Colonic mucosa (tissue), 4 donors: Measurements from ENCODE around the gene ZNF23. TPM values are rescaled to one million over a fixed set of nuclear protein-coding genes. Genes with fewer than 3 reads are reported as not detected.

ENCODE experiments used
- DNase-seq: peaks from one replicate; pipeline ENCODE4 v3.0.0-alpha.2; 2020
- H3K27ac ChIP-seq: fragments of 200-600 bp; one replicate; pipeline ENCODE4 v1.8.0; 2021
- H3K27me3 ChIP-seq: fragments of 200-600 bp; one replicate; pipeline ENCODE4 v1.8.0; 2021
- H3K36me3 ChIP-seq: fragments of 200-600 bp; one replicate; pipeline ENCODE4 v1.8.0; 2021
- H3K4me1 ChIP-seq: fragments of 200-600 bp; one replicate; pipeline ENCODE4 v1.8.0; 2021; ENCODE audit warnings: mild to moderate bottlenecking
- H3K4me3 ChIP-seq: fragments of 200-600 bp; one replicate; pipeline ENCODE4 v1.8.0; 2021
- H3K9ac ChIP-seq, 2 donors: one replicate each; pipeline ENCODE4 v1.7.0; 2013; ENCODE audit warnings: control low read depth in 2 of 2, low read depth in 2 of 2, low read length in 2 of 2
- H3K9me3 ChIP-seq: fragments of 200-600 bp; one replicate; pipeline ENCODE4 v1.8.0; 2021
- CTCF ChIP-seq: fragments of 200-600 bp; IDR thresholded peaks from one replicate; pipeline ENCODE4 v1.8.0; 2022; ENCODE audit warnings: antibody characterized with exemption, mild to moderate bottlenecking
- intact Hi-C: fragments of 100-400 bp; cut with DNase I; formaldehyde crosslinking; loops from one replicate; pipeline ENCODE4 v1.14.1; 2022
- total RNA-seq, 2 donors: library from RNA; stranded (reverse); fragmentation: NEBNext Ultra II Directional in 1 of 2; extraction: Animal tissue kit (Norgen Biotek cat#: 25700) in 1 of 2; gene quantifications; one replicate each; pipeline ENCODE4 v1.2.1, GENCODE V29; 2021
- donor health status: healthy.
- donor health status: DM: no; HTN: no; CAD: no.
- donor health status: DM: no; HTN: no; CAD: no.

ZNF23 gene
- total RNA-seq, 2 donors from 2014 or later: 5.8 to 6.4 TPM

GRCh38 chr16:71399801-71400563, 62.1 kb downstream of the ZNF23 start:
- Histone ChIP-seq H3K36me3 (no peaks in the 10 kb centered on the region), H3K4me3 (no peak overlapping the region), H3K9me3 (no peaks in the 10 kb centered on the region), H3K27ac (no peak overlapping the region), H3K27me3 (no peaks in the 10 kb centered on the region), H3K4me1 (no peaks in the 10 kb centered on the region), H3K9ac (no peak overlapping the region)
- DNase-seq: no peak
- no peak for TF ChIP-seq CTCF
- intact Hi-C loops: no loop called here

Other genes with a start within 250 kb of the ZNF23 start
- under 1 TPM; 0.58 to 0.64 TPM for gene HYDIN, start 231.5 kb downstream of the ZNF23 start, total RNA-seq
- 10 to 100 TPM; 16.0 to 17.4 TPM for gene CMTR2, start 172.8 kb downstream of the ZNF23 start, total RNA-seq
- gene CALB2, start 103.5 kb downstream of the ZNF23 start, total RNA-seq: 1 to 10 TPM in 1 of 2 donors, under 1 TPM in 1; 0.74 to 2.8 TPM
- not detected for gene TLE7, start 20.2 kb downstream of the ZNF23 start, total RNA-seq
- 1 to 10 TPM; 3.5 to 4.1 TPM for gene ZNF19, start 27.1 kb upstream of the ZNF23 start, total RNA-seq
- under 1 TPM in 1 of 2 donors, not detected in 1; 0.44 TPM for gene CHST4, start 64.2 kb upstream of the ZNF23 start, total RNA-seq
- gene TAT, start 114.8 kb upstream of the ZNF23 start, total RNA-seq: 1 to 10 TPM in 1 of 2 donors, under 1 TPM in 1; 0.64 to 2.2 TPM
- 10 to 100 TPM; 51.0 to 79.0 TPM for gene MARVELD3, start 163.9 kb upstream of the ZNF23 start, total RNA-seq